Mucosa of descending colon (tissue), 3 donors: ENCODE measurements around the gene DMAC2. TPM values are rescaled to one million over a fixed set of nuclear protein-coding genes. Genes with fewer than 3 reads are reported as not detected.
"Not testable (repeated sequence)": the region's sequence is repeated elsewhere in the genome, so short reads cannot be mapped to it uniquely, and the experiment has no call there.

Experiments used
- ATAC-seq: fragments of 200-7000 bp; cut with Tn5 transposase; one replicate; pipeline ENCODE4 v1.9.1; 2020; ENCODE audit warnings: mild to moderate bottlenecking, moderate library complexity
- DNase-seq, 3 donors: peaks; one replicate each; pipeline ENCODE4 v3.0.0-alpha.2; 2020
- H3K36me3 ChIP-seq: fragments of 200-600 bp; one replicate; pipeline ENCODE4 v1.8.0; 2021; ENCODE audit warnings: low read depth, mild to moderate bottlenecking
- H3K4me1 ChIP-seq: fragments of 200-600 bp; one replicate; pipeline ENCODE4 v1.8.0; 2021; ENCODE audit warnings: low read depth, mild to moderate bottlenecking
- H3K4me3 ChIP-seq: fragments of 200-600 bp; one replicate; pipeline ENCODE4 v1.8.0; 2021; ENCODE audit warnings: mild to moderate bottlenecking
- H3K9me3 ChIP-seq: fragments of 200-600 bp; one replicate; pipeline ENCODE4 v1.8.0; 2021; ENCODE audit warnings: mild to moderate bottlenecking
- CTCF ChIP-seq: fragments of 200-600 bp; IDR thresholded peaks from one replicate; pipeline ENCODE4 v1.8.0; 2022; ENCODE audit warnings: antibody characterized with exemption, mild to moderate bottlenecking
- intact Hi-C, 2 donors: fragments of 100-400 bp; cut with DNase I in 1 of 2; cut with micrococcal nuclease in 1 of 2; formaldehyde crosslinking; loops; one replicate each; pipeline versions ENCODE4 v1.11.0 to v1.11.1; 2022; cut with DNase I, micrococcal nuclease
- total RNA-seq, 3 donors: library from RNA; stranded (reverse); fragmentation: NEBNext Ultra II Directional in 2 of 3; extraction: Animal tissue kit (Norgen Biotek cat#: 25700) in 2 of 3; gene quantifications; one replicate each; pipeline versions ENCODE4 v1.2.1 to v1.2.4, GENCODE V29; 2021 to 2023
- donor health status: DM: no; HTN: no; CAD: no; lungs with moderate emphysema.
- donor health status: DM: no; HTN: no; CAD: no.
- donor health status: DM: no; HTN: yes; CAD: no.

The DMAC2 gene
- total RNA-seq, 3 donors from 2014 or later: 38.9 to 61.0 (median 47.5) TPM

DNA sequence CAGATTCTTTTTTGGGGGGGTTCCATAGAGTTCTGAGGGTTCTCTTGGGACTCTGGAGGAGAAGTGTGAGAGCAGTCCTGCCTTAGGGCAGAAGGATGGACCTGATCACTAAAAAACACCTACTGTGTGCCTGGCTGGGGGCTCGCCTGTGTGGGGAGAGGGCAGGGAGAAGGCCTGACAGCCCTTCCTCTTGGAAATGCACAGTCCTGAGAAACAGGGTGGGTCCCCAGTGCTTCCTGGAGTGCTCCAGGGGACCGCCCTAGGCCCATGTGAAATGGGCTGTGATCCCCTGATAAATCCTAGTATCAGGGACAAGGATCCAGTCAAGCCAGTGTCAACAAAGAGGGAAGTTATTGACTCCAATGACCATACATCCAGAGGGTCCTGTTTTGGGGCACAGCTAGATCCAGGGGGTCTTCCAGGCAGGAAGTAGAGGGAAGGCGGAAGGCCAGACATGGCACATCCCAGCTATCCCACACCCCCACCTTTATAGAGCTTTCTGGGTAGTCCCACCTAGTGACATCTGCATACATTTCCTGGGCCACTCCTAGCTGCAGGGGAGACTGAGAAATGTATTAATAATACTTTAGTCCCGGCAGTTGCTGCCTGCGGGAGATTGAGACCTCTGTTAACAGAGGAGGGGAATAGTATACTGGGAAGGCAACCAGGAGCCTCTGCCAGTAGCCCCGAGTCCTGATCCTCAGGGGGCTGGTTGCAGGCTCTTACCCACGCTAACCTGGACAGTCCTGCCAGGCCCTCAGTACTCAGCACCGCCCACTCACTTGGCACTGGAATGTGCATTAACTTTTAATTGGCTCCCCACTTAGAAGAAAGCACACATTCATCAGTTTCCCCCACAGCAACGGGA lies 28.4 kb downstream of the DMAC2 start:
- no peak for TF ChIP-seq CTCF
- no peak overlapping the region for H3K4me3 ChIP-seq
- intact Hi-C loops: no loop called here
- no peak for DNase-seq
- H3K4me1 ChIP-seq: peaks cover 10% of the 10 kb centered on the region
- H3K36me3 ChIP-seq: no peaks in the 10 kb centered on the region
- no peak for ATAC-seq
- no peaks in the 10 kb centered on the region for H3K9me3 ChIP-seq

GRCh38 chr19:41410336-41411054 lies 29.2 kb downstream of the DMAC2 start:
- ATAC-seq: no peak
- H3K9me3 ChIP-seq: no peaks in the 10 kb centered on the region
- intact Hi-C loops: no loop called here
- H3K4me1 ChIP-seq: peaks cover 10% of the 10 kb centered on the region
- no peak for DNase-seq
- TF ChIP-seq CTCF: no peak
- no peak overlapping the region for H3K4me3 ChIP-seq
- H3K36me3 ChIP-seq: no peaks in the 10 kb centered on the region

DNA sequence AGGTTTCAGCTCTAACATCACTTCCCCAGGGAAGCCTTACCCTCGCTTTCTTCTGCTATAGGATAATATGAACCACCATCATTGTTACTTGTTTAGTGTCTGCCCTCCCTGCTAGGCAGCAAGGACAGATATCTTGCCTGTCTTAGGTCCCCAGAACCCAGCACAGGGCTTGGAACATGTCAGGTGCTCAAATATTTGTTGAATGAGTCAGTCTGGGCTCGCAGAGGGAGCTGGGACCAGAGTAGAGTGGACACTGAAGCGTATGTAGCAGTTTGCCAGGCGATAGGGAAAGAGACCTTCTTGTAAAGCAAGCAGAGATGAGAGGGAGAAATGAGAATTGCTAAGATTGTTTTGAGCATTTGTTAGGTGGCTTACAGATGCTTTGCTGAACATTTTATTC lies 30.4 kb downstream of the DMAC2 start:
- ATAC-seq (peak; percentile 89), DNase-seq (peak in 1 of 3 donors; percentile 33)
- peaks cover 7% of the 10 kb centered on the region for H3K4me1 ChIP-seq
- H3K9me3 ChIP-seq: no peaks in the 10 kb centered on the region
- no peak overlapping the region for H3K4me3 ChIP-seq
- no peak for TF ChIP-seq CTCF
- no peaks in the 10 kb centered on the region for H3K36me3 ChIP-seq
- intact Hi-C loops: no loop called here

DNA sequence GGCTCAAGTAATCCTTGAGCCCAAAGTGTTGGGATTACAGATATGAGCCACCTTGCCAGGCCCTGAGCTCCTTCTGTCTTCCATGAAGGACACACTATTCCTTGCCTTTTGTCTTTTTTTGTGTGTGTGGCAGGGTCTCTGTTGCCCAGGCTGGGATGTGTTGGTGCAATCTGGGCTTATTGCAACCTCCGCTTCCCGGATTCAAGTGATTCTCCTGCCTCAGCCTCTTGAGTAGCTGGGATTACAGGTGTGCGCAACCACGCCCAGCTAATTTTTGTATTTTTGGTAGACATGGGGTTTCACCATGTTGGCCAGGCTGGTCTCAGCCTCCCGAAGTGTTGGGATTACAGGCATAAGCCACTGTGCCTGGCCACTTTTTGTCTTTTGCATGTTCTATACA lies 30.9 kb downstream of the DMAC2 start:
- H3K4me3 ChIP-seq, H3K9me3 ChIP-seq, DNase-seq, H3K4me1 ChIP-seq, intact Hi-C loops, ATAC-seq, H3K36me3 ChIP-seq: not testable (repeated sequence)

GRCh38 chr19:41408256-41408655 lies 31.5 kb downstream of the DMAC2 start:
- DNase-seq (peak in 1 of 3 donors; percentile 37), ATAC-seq (peak; percentile 58)
- no peak for TF ChIP-seq CTCF
- no peaks in the 10 kb centered on the region for H3K9me3 ChIP-seq
- H3K4me1 ChIP-seq: peaks cover 6% of the 10 kb centered on the region
- intact Hi-C loops: no loop called here
- no peak overlapping the region for H3K4me3 ChIP-seq
- H3K36me3 ChIP-seq: no peaks in the 10 kb centered on the region

- Histone ChIP-seq H3K36me3 (no peaks in the 10 kb centered on the region), H3K4me1 (peaks cover 6% of the 10 kb centered on the region), H3K9me3 (no peaks in the 10 kb centered on the region), H3K4me3 (no peak overlapping the region)
- DNase-seq (no peak), ATAC-seq (peak; percentile 32)
- intact Hi-C loops: no loop called here
- TF ChIP-seq CTCF: no peak
Measured at GRCh38 chr19:41407271-41407670, 32.4 kb downstream of the DMAC2 start.
